PFSK-1 (cell line): ENCODE results near the gene RAPGEF5.

Experiments
- FOXP2 ChIP-seq: optimal IDR thresholded peaks from 2 replicates; pipeline ENCODE3; 2011; ENCODE audit warnings: borderline replicate concordance, control low read depth, inconsistent platforms; ENCODE audit not compliant: insufficient read depth; ENCODE audit errors: extremely low read length, extremely low read depth
- POLR2AphosphoS5 ChIP-seq: IDR thresholded peaks from 2 replicates; pipeline ENCODE4 v1.6.1; 2012; ENCODE audit warnings: low read depth, mild to moderate bottlenecking, control low read depth, low read length, moderate library complexity
- SIN3A ChIP-seq: IDR thresholded peaks from 2 replicates; pipeline ENCODE4 v1.6.1; 2012; ENCODE audit warnings: mild to moderate bottlenecking, low read length, moderate library complexity, borderline replicate concordance; ENCODE audit not compliant: insufficient read depth
- TAF1 ChIP-seq: IDR thresholded peaks from 2 replicates; pipeline ENCODE4 v1.6.1; 2012; ENCODE audit warnings: low read length, control low read depth, borderline replicate concordance; ENCODE audit not compliant: insufficient read depth
- TF ChIP-seq, protein P1 (sequence below), 2 experiments: IDR thresholded peaks; 2 replicates each; pipeline versions ENCODE4 v1.6.1 to v1.8.0; 2011 to 2012; ENCODE audit warnings: low read depth in 2 of 2, low read length in 2 of 2, control low read depth in 1 of 2, inconsistent platforms in 1 of 2, mild to moderate bottlenecking in 1 of 2, moderate library complexity in 1 of 2; ENCODE audit not compliant: insufficient read depth in 1 of 2

The RAPGEF5 gene

DNA sequence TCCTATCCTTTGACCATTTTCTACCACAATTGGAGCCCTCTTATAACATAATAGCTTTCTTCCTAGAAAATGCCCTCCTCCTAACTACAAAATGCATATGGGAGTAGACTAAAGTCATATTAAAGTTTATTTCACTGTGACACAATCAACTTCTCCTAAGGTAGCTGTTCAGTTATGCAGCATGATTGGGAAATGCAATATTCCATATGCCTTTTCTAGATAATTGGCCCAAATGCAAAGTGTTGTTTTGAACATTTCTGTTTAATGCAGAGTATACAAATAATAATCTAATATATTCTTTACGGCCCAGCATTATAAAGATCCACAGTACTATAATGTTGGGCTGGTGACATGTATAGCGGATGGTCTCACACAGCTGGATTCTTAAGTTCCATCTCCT lies 205.1 kb downstream of the RAPGEF5 start:
- TF ChIP-seq, protein P1, sequence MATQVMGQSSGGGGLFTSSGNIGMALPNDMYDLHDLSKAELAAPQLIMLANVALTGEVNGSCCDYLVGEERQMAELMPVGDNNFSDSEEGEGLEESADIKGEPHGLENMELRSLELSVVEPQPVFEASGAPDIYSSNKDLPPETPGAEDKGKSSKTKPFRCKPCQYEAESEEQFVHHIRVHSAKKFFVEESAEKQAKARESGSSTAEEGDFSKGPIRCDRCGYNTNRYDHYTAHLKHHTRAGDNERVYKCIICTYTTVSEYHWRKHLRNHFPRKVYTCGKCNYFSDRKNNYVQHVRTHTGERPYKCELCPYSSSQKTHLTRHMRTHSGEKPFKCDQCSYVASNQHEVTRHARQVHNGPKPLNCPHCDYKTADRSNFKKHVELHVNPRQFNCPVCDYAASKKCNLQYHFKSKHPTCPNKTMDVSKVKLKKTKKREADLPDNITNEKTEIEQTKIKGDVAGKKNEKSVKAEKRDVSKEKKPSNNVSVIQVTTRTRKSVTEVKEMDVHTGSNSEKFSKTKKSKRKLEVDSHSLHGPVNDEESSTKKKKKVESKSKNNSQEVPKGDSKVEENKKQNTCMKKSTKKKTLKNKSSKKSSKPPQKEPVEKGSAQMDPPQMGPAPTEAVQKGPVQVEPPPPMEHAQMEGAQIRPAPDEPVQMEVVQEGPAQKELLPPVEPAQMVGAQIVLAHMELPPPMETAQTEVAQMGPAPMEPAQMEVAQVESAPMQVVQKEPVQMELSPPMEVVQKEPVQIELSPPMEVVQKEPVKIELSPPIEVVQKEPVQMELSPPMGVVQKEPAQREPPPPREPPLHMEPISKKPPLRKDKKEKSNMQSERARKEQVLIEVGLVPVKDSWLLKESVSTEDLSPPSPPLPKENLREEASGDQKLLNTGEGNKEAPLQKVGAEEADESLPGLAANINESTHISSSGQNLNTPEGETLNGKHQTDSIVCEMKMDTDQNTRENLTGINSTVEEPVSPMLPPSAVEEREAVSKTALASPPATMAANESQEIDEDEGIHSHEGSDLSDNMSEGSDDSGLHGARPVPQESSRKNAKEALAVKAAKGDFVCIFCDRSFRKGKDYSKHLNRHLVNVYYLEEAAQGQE (IDR thresholded peaks at IDR 0.05; ENCODE audit: insufficient read depth in 1 of 2, low read depth in 2 of 2, low read length in 2 of 2), result no peak
- TF ChIP-seq TAF1 (no peak), FOXP2 (no peak), SIN3A (no peak), POLR2AphosphoS5 (no peak)

DNA sequence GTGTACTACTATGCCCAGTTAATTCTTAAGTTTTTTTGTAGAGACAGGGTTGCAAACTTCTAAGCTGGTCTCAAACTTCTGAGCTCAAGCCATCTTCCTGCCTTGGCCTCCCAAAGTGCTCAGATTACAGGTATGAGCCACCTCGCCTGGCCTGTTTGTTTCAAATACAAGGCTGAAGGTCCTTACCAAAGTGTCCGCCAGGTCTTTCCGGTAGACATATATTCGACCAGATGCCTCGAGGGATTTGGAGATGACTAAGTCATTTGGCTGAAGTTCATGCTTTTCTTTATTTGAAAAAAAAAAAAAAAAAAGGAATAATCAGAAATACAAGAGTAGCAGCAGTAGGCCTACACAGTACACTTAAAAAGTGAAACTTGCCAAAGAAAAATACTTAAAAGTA lies 206.7 kb downstream of the RAPGEF5 start:
- TF ChIP-seq TAF1 (no peak), SIN3A (no peak), POLR2AphosphoS5 (no peak), FOXP2 (no peak)
- TF ChIP-seq, protein P1 (IDR thresholded peaks at IDR 0.05; ENCODE audit: insufficient read depth in 1 of 2, low read depth in 2 of 2, low read length in 2 of 2), result no peak

DNA sequence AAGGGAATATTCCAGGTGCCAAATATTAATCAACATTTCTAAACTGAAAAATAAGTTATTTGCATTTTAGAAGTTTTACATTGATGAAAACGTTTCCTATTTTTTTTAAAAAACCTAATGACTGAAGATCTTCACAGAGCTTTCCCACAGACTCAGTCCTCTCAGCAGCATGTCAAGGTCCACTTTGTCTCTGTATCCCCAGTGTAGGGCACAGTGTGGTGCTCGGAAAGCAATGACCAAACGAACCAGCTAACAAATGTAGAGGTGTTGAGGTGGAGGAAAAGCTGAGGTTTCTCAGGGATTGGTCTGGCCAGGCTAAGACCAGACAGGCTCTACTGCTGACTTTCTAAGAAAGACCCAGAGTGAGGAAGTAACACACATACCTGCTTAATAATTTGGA lies 209.1 kb downstream of the RAPGEF5 start:
- TF ChIP-seq SIN3A, result no peak
- TF ChIP-seq, protein P1 (IDR thresholded peaks at IDR 0.05; ENCODE audit: insufficient read depth in 1 of 2, low read depth in 2 of 2, low read length in 2 of 2), result no peak
- TF ChIP-seq POLR2AphosphoS5, result no peak
- TF ChIP-seq TAF1, result no peak

DNA sequence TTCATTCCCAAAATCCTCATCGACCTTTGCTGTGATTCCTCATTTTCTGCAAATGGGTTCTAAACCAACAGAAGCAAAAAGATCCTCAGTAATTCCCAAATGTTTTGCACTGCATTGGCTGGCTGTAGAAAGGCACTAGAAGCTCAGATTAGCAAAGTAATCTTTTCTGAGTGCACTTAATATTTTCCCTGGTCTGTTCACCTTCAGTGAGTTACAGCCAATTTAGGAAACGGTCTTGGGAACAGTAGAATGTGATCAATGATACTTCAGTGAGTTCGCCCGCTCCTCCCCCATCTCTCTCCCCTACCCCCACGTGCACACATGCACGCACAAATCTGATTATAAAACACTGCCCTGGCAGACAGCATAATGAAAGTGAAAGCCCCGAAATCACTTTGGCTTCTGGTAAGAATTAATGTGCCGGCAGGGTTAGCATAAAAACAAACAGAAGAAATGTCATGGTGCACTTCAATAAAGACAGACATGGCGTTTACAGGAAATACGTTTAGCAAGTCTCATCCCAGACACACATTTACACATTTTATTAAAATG lies 209.9 kb downstream of the RAPGEF5 start:
- TF ChIP-seq POLR2AphosphoS5 (no peak), SIN3A (no peak), FOXP2 (no peak), TAF1 (no peak)
- TF ChIP-seq, protein P1 (IDR thresholded peaks at IDR 0.05; ENCODE audit: insufficient read depth in 1 of 2, low read depth in 2 of 2, low read length in 2 of 2), result no peak

DNA sequence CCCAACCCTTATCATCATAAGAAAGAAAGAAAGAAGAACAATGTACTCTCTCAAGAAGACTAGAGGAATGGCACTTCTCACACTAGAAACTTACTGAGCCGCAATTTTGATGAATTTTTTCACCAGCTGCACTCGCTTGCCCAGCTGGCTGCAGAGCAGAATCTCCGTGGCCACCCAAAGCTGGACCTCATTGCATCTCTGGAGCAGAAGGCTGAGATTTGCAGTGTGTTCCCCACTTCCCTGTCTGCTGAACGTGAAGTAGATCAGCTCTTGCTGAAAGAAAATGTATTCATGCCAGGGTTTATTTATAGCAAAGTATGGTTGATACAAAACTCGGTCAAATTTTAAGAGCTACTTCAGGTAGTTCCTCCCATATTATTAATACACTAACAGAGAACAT lies 212.0 kb downstream of the RAPGEF5 start:
- TF ChIP-seq FOXP2 (no peak), SIN3A (no peak), POLR2AphosphoS5 (no peak), TAF1 (no peak)
- TF ChIP-seq, protein P1 (IDR thresholded peaks at IDR 0.05; ENCODE audit: insufficient read depth in 1 of 2, low read depth in 2 of 2, low read length in 2 of 2), result no peak
